Activated CD4-positive, alpha-beta T cell treated with anti-CD3 and anti-CD28 coated beads, Interleukin-2, amount 10 ng/mL, durations not matched to agents 24 days and 14 days (primary cell): ENCODE measurements around the gene BTBD10. TPM values are rescaled to one million over a fixed set of nuclear protein-coding genes. Genes with fewer than 3 reads are reported as not detected.

Experiments
- DNase-seq: peaks from one replicate; pipeline ENCODE4 v3.0.0; 2022
- H3K27ac Mint-ChIP-seq: one replicate; pipeline ENCODE4 v1.8.0; 2022; ENCODE audit warnings: mild to moderate bottlenecking, mixed read lengths
- H3K27me3 Mint-ChIP-seq: one replicate; pipeline ENCODE4 v1.8.0; 2022; ENCODE audit warnings: mixed read lengths
- H3K36me3 Mint-ChIP-seq: one replicate; pipeline ENCODE4 v1.8.0; 2022; ENCODE audit warnings: low read depth, mild to moderate bottlenecking, mixed read lengths
- H3K4me1 Mint-ChIP-seq: one replicate; pipeline ENCODE4 v1.8.0; 2021; ENCODE audit warnings: mixed read lengths
- H3K4me3 Mint-ChIP-seq: one replicate; pipeline ENCODE4 v1.8.0; 2022; ENCODE audit warnings: mild to moderate bottlenecking, moderate library complexity, mixed read lengths
- H3K9me3 Mint-ChIP-seq: one replicate; pipeline ENCODE4 v1.8.0; 2021; ENCODE audit warnings: mixed read lengths
- intact Hi-C: fragments of 100-400 bp; cut with micrococcal nuclease; formaldehyde crosslinking; loops from one replicate; pipeline ENCODE4 v1.15.1; 2023
- total RNA-seq: library from RNA; stranded (reverse); gene quantifications from 2 replicates; pipeline ENCODE4 v1.2.3, GENCODE V29; 2022

BTBD10 gene
- total RNA-seq, 1 donor from 2014 or later = 20.3 TPM

DNA sequence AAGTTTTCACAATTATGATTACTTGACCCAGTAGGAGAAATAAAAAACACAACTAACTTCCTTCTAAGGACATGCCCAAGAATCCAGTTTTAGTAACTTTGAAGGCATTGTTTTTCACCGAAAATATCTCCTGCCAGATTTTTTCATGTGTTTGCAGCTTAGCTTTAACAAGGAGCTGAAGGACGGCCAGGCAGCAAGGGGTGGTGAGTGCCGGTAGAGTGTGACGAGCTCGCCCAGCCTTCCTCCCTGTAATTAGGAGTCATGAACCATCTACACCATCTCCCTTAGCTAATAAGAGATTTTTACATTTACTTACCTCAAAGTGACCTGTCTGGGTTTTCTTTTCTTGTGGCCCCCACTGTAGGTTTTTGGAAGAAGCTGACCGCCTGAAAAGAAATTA, 113.4 kb downstream of the BTBD10 start:
- intact Hi-C loops = no loop called here
- Mint-ChIP-seq H3K27ac (no peak overlapping the region), H3K9me3 (no peaks in the 10 kb centered on the region), H3K4me3 (no peak overlapping the region), H3K4me1 (peaks cover 12% of the 10 kb centered on the region), H3K27me3 (no peaks in the 10 kb centered on the region), H3K36me3 (peaks cover 10% of the 10 kb centered on the region)
- no peak for DNase-seq

DNA sequence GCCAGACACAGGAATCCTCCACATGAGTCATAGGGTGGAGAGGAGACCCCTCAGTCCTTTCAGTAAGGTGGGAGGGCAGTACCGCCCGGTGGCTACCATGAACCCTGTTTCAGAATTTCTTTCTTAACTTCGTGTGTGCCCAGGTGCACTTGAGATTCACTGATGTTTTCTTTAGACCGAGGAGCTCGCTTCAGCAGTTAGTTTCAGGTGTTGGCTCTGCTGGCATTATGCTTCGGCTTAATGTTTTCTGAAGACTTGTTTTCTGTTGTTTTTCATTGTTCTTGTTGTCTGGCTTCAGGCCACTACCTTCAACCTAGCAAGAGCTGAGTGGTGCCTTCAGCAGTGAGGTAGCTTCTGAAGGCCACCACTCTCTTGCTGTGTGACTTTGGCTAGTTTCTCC, 114.0 kb downstream of the BTBD10 start:
- H3K36me3 Mint-ChIP-seq = peaks cover 11% of the 10 kb centered on the region
- H3K27me3 Mint-ChIP-seq = no peaks in the 10 kb centered on the region
- no peak overlapping the region for H3K4me3 Mint-ChIP-seq
- intact Hi-C loops = no loop called here
- no peak overlapping the region for H3K27ac Mint-ChIP-seq
- DNase-seq = no peak
- H3K4me1 Mint-ChIP-seq = peaks cover 11% of the 10 kb centered on the region
- H3K9me3 Mint-ChIP-seq = no peaks in the 10 kb centered on the region

DNA sequence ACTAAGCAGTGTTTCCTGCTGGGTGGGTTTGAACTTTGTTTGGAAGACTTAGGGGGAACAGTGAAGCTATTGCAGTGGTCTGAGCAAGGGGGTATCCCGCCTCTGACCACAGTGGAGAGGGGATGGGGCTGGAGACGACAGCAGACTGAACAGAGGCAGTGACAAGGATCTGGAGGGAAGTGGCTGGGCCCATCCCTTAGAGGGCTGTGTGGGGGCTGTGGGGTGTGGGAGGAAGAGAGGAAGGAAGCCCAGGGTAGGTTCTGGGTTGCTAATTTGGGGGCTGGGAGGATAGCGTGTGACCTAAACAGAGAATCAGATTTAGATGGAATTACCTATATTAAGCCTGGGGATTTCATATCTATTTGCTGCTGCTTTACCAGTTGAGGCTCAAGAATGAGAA, 114.7 kb downstream of the BTBD10 start:
- Mint-ChIP-seq H3K27me3 (no peaks in the 10 kb centered on the region), H3K9me3 (no peaks in the 10 kb centered on the region), H3K36me3 (peaks cover 12% of the 10 kb centered on the region), H3K4me1 (peaks cover 13% of the 10 kb centered on the region), H3K27ac (peak overlapping the region; percentile 22), H3K4me3 (no peak overlapping the region)
- DNase-seq = no peak
- intact Hi-C loops = no loop called here

DNA sequence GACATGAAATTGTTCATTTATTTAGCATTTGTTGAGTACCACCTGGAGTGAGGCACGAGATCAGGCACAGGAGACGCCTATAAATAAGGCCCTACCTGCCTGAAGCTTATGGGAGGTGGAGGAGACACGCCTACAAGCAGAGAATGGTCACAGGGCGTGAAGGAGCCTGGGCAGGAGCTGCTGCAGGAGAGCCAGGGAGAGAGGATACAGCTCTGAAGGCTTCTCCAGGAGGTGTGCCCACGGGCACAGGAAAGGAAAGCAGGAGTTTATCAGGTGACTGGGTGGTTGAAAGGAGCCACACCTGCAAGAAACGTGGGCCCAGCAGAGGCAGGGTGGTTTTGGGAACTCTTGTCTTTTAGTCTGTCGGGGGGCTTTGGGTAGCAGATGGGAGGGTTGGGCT, 115.1 kb downstream of the BTBD10 start:
- Mint-ChIP-seq H3K4me3 (no peak overlapping the region), H3K4me1 (peaks cover 13% of the 10 kb centered on the region), H3K27me3 (no peaks in the 10 kb centered on the region), H3K9me3 (no peaks in the 10 kb centered on the region), H3K36me3 (peaks cover 12% of the 10 kb centered on the region), H3K27ac (peak overlapping the region; percentile 22)
- intact Hi-C loops = no loop called here
- no peak for DNase-seq

DNA sequence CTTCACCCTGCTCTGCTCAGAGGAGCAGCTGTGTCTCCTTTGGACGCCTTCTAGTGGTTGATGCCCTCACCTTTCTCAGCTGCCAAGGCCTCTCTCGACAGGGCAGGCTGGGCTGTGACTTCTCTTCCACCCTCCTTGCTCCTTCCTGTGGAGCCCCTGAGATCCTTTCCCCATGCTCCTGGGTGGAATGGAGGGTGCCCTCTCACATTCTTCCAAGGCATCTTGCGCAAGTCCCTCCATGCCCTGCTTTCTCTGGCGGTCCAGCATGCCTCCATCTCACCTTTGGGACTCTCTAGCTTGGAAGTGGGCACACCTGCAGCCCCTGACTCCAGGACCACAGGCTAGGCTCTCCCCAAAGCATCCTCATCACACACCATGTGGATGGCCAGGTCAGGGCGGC, 116.6 kb downstream of the BTBD10 start:
- H3K27me3 Mint-ChIP-seq = no peaks in the 10 kb centered on the region
- DNase-seq = no peak
- peaks cover 13% of the 10 kb centered on the region for H3K4me1 Mint-ChIP-seq
- no peaks in the 10 kb centered on the region for H3K9me3 Mint-ChIP-seq
- peaks cover 7% of the 10 kb centered on the region for H3K36me3 Mint-ChIP-seq
- H3K4me3 Mint-ChIP-seq = no peak overlapping the region
- intact Hi-C loops = no loop called here
- no peak overlapping the region for H3K27ac Mint-ChIP-seq

DNA sequence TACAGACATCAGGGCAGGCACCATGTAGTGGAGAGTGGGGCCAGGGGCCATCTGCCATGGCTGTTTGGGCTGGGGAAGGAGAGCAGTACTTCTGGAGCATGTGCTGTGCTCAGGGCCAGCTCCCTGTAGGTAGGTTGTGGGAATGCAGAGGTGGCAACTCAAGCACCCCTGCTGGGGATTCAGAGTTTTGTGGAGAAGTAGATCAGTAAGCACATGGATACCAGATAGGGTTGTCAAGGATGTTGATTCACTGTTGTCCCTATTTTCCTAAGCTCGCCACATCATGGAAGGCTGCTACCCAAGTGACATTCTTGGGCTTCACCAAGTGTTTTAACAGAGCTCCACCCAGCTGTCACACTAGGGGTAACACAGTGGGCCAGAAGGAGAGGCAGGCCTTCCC, 118.2 kb downstream of the BTBD10 start:
- intact Hi-C loops = loop anchor here (1.0 to 2.0 kb wide), 5 partner anchors 94 to 381 kb away; partner anchors contain the start of gene BTBD10
- no peak overlapping the region for H3K4me3 Mint-ChIP-seq
- peaks cover 21% of the 10 kb centered on the region for H3K4me1 Mint-ChIP-seq
- peaks cover 10% of the 10 kb centered on the region for H3K36me3 Mint-ChIP-seq
- H3K27ac Mint-ChIP-seq = no peak overlapping the region
- no peaks in the 10 kb centered on the region for H3K27me3 Mint-ChIP-seq
- no peak for DNase-seq
- no peaks in the 10 kb centered on the region for H3K9me3 Mint-ChIP-seq

DNA sequence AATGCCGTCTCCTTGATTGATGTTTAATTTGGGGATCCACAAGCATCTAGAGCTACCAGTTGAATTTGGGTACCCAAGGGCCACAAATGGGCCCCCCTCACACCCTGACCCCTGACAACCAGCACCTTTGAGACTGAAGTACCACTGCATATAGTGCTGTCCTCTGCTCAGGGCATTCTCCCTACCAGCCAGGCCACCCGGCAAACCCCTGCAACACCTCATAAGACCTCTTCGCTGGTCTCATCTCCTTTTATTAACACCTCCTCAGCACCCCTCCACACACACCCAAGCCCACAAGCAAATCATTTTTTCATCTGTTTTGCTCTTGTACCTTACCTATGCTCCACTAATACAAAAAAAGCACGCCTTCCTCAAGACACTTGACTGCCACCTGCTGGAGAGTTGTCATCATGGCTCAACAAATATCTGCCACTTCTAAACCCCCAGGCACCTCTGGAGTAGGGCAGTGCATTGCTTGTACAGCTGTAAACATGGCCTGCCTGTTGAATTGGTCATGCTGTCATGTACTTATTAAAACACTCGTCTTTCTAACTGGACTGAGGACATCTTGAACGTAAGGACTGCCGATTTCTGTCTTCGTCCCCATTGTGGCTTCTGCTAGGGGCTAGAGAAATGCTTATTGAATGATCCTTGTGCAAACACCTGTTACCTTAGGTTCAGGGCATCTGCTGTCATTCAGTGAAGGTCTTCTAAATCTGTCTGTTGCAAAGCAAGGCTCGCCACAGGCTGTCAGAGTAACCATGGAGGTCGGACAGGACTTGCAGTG, 118.9 kb downstream of the BTBD10 start:
- Mint-ChIP-seq H3K27ac (no peak overlapping the region), H3K9me3 (no peaks in the 10 kb centered on the region), H3K4me3 (no peak overlapping the region), H3K36me3 (peaks cover 7% of the 10 kb centered on the region), H3K4me1 (peaks cover 28% of the 10 kb centered on the region), H3K27me3 (no peaks in the 10 kb centered on the region)
- DNase-seq = peak; percentile 92
- intact Hi-C loops = loop anchor here (1.0 to 2.0 kb wide), 5 partner anchors 93 to 380 kb away; partner anchors contain the start of gene BTBD10

DNA sequence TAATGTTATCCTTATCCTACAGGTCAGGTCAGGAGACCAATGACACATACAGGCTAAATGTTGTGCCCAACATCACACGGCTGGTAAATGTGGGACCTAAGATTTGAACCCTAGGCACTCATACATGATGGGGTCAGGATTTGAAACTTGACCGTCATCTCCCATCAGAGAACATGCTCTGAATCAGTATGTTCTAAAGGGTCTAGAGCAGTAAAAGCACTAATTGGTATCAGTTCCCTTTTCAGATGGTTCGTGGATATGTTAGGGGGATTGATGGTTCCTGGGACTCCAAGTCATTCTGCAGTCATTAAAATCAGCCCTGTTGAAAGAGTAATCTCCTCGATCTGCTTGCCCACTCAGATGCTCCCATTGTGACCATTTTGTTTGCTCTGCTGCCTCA, 120.0 kb downstream of the BTBD10 start:
- intact Hi-C loops = no loop called here

DNA sequence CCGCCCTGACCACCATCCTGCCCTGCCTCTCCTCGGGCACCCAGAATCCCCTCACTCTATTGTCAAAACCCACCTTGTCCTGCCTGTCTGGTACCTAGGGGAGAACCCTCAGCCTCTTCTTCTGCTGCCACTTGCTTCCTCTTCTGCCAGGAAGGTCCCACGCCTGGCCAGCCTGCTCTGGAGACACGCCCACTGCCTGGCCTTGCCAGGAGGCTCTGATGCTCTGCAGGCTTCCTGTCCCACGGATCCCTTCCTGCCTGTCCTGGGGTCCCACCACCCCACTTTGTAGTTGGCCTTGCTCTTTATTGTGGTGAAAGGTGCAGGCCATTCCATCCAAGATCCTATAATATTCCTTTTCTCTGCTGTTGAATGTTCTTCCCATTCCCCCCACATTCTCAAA, 122.0 kb downstream of the BTBD10 start:
- Mint-ChIP-seq H3K36me3 (peaks cover 6% of the 10 kb centered on the region), H3K27ac (no peak overlapping the region), H3K27me3 (no peaks in the 10 kb centered on the region), H3K4me3 (no peak overlapping the region), H3K9me3 (no peaks in the 10 kb centered on the region), H3K4me1 (peaks cover 42% of the 10 kb centered on the region)
- intact Hi-C loops = no loop called here
- DNase-seq = no peak

More for the DNA sequence above, 120.0 kb downstream of the BTBD10 start:
- no peak for DNase-seq
- Mint-ChIP-seq H3K9me3 (no peaks in the 10 kb centered on the region), H3K36me3 (peaks cover 6% of the 10 kb centered on the region), H3K27me3 (no peaks in the 10 kb centered on the region), H3K4me3 (no peak overlapping the region), H3K4me1 (peaks cover 33% of the 10 kb centered on the region), H3K27ac (no peak overlapping the region)

DNA sequence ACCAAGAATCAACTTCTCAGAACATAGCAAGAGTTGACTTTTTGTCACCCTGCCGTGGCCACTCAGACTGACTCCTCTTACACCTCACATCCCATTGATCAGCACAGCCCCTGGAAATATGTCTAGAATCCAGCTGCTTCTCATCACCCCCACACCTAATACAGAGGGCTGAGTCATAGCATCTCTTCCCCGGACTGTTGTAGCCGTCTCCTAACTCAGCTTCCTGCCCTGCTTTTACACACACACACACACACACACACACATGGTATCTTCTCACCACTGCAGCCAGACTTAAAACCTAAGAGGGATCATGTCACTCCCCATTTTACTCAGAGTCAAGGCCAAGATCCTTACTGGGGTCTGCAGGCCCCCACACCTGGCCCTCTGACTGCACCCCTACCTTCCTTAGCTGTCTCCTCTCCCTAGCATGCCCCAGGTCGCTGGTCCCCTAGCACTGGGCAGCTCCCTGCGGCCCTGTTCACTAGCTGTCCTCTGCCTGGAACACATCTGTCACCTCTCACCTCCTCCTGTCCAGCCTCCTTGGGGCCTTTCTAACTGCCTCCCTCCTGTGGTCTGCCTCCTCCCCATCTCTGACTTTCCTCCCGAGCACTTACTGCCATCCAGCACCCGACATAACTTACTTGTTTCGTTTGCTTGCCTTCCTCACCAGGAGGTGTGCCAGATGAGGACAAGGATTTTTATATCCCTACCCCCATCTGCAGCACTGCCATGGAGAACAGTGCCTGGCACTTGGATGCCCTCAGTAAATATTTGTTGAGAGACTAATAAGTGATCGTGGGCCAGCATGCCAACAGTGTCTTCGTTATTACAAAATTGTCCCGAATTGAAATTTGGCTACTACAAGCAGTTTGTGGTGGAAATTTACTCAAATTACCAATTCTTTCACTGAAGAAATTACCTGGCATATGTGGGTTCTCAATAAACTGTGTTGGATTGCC, 123.5 kb downstream of the BTBD10 start:
- Mint-ChIP-seq H3K36me3 (peaks cover 6% of the 10 kb centered on the region), H3K9me3 (no peaks in the 10 kb centered on the region), H3K4me1 (peaks cover 47% of the 10 kb centered on the region), H3K4me3 (peak overlapping the region; percentile 68), H3K27me3 (no peaks in the 10 kb centered on the region), H3K27ac (peak overlapping the region; percentile 64)
- intact Hi-C loops = loop anchor here (2.0 kb wide), 1 partner anchor 329 kb away; the partner anchor contains the start of gene FAR1
- DNase-seq = no peak

DNA sequence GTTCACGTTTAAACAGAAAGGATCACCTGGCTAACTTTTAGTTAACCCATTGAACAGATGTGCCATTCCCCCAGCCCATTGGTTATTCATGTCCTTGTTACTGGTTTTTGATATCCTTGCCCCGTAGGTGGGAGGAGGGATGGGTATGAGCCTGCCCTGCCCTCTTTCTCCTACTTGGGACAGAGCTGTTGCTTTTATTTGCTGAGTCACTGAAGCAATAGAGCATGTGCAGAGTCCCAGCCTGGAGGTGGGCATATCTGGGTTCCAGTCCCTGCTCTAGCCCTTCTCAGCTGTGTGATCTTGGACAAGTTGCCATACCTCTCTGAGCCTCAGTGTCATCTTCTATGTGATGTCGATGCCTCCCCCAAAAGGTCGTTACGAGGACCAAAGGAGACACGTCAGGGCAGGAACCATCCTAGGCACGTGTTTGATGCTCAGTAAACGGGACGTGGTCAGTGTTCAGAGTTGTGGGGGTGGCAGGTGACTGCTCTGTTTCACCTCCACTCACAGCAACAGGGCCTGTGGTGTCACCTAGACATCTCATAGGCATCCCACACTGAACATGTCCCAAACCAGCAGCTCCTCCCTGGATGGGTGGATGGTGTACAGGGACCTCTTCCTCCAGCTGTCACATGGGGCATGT, 124.5 kb downstream of the BTBD10 start:
- H3K9me3 Mint-ChIP-seq = no peaks in the 10 kb centered on the region

DNA sequence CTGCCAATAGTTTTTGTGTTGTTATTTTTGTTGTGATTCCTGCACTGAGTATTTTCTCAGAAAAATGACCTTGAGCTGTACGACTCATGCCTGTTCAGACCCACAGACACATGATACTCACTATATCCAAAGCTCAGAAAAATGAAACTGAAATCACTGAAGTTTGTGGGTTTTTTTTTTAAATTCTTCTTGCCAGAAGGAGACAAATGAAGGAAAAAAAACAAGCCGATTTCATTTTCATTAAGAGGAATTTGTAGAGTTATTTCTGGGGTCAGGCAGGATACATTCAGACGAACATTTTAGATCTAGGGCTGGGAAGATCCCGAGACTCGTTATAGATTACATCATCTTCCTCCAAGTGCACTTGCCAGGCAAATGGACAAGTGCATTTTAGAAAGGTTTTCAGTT, 125.0 kb downstream of the BTBD10 start:
- peak; percentile 68 for DNase-seq
- Mint-ChIP-seq H3K9me3 (no peaks in the 10 kb centered on the region), H3K4me3 (peak overlapping the region; percentile 68), H3K4me1 (peaks cover 52% of the 10 kb centered on the region), H3K27me3 (no peaks in the 10 kb centered on the region), H3K27ac (peak overlapping the region; percentile 64), H3K36me3 (peaks cover 3% of the 10 kb centered on the region)
- intact Hi-C loops = loop anchor here (1.0 to 2.0 kb wide), 4 partner anchors 51 to 331 kb away; partner anchors contain the start of gene FAR1

More for the DNA sequence above, 124.5 kb downstream of the BTBD10 start:
- Mint-ChIP-seq H3K36me3 (peaks cover 3% of the 10 kb centered on the region), H3K27me3 (no peaks in the 10 kb centered on the region), H3K4me3 (peak overlapping the region; percentile 68), H3K4me1 (peaks cover 50% of the 10 kb centered on the region), H3K27ac (peak overlapping the region; percentile 64)
- peak; percentile 76 for DNase-seq
- intact Hi-C loops = loop anchor here (1.0 to 2.0 kb wide), 4 partner anchors 51 to 330 kb away; partner anchors contain the start of gene FAR1
